ENCODE data around the gene KCNK15. TPM values are rescaled to one million over a fixed set of nuclear protein-coding genes. Genes with fewer than 3 reads are reported as not detected.

The KCNK15 gene
- polyA plus RNA-seq, 3 donors, result 0.03 TPM; not detected in 2

GRCh38 chr20:44756956-44757355, 11.3 kb downstream of the KCNK15 start:
- Mint-ChIP-seq H3K36me3 (no peaks in the 10 kb centered on the region), H3K27me3 (ENCODE audit: low read depth in 3 of 3) (peaks cover 0 to 9% (median 8%) of the 10 kb centered on the region in 3 donors), H3K9me3 (no peaks in the 10 kb centered on the region), H3K27ac (no peak overlapping the region), H3K4me1 (peaks cover 4% of the 10 kb centered on the region), H3K4me3 (no peak overlapping the region)
- Histone ChIP-seq H3K27me3 (ENCODE audit: control insufficient read depth in 2 of 2, insufficient read depth in 2 of 2, low read length in 2 of 2) (no peaks in the 10 kb centered on the region), H2AFZ (ENCODE audit: insufficient read depth, low read depth, low read length, poor library complexity, severe bottlenecking) (no peak overlapping the region), H3K27ac (ENCODE audit: low read depth in 1 of 2, low read length in 2 of 2) (no peak overlapping the region), H4K20me1 (ENCODE audit: insufficient read depth, low read length) (no peaks in the 10 kb centered on the region), H3K9me3 (replicated peaks in 1 of 2; ENCODE audit: control insufficient read depth in 1 of 2, insufficient read depth in 1 of 2, low read length in 2 of 2) (no peaks in the 10 kb centered on the region), H3K79me2 (ENCODE audit: insufficient read depth, low read length) (no peaks in the 10 kb centered on the region), H3K4me1 (ENCODE audit: control insufficient read depth in 1 of 2, insufficient read depth in 2 of 2, low read length in 2 of 2) (no peaks in the 10 kb centered on the region), H3K4me2 (replicated peaks; ENCODE audit: extremely low read depth, low read length, poor library complexity, severe bottlenecking) (no peak overlapping the region), H3K4me3 (replicated peaks in 1 of 3; ENCODE audit: low read depth in 2 of 3, low read length in 3 of 3) (no peak overlapping the region), H3K36me3 (replicated peaks in 1 of 2; ENCODE audit: control insufficient read depth in 1 of 2, insufficient read depth in 2 of 2, low read length in 2 of 2) (no peaks in the 10 kb centered on the region), H3K9ac (ENCODE audit: insufficient read depth, low read length, poor library complexity, severe bottlenecking) (no peak overlapping the region)
- no peak for TF ChIP-seq CTCF (IDR thresholded peaks at IDR 0.05)
- no peak for DNase-seq
- intact Hi-C loops (cut with micrococcal nuclease), result no loop called here
- 97% methylated on average over 4 of the region's 5 CpGs for WGBS (ENCODE audit: insufficient coverage)

GRCh38 chr20:44758247-44759101, 12.8 kb downstream of the KCNK15 start:
- Histone ChIP-seq H3K4me3 (replicated peaks in 1 of 3; ENCODE audit: low read depth in 2 of 3, low read length in 3 of 3) (no peak overlapping the region), H3K4me1 (ENCODE audit: control insufficient read depth in 1 of 2, insufficient read depth in 2 of 2, low read length in 2 of 2) (no peaks in the 10 kb centered on the region), H3K4me2 (replicated peaks; ENCODE audit: extremely low read depth, low read length, poor library complexity, severe bottlenecking) (no peak overlapping the region), H3K36me3 (replicated peaks in 1 of 2; ENCODE audit: control insufficient read depth in 1 of 2, insufficient read depth in 2 of 2, low read length in 2 of 2) (no peaks in the 10 kb centered on the region), H3K27ac (ENCODE audit: low read depth in 1 of 2, low read length in 2 of 2) (no peak overlapping the region), H4K20me1 (ENCODE audit: insufficient read depth, low read length) (no peaks in the 10 kb centered on the region), H3K9ac (ENCODE audit: insufficient read depth, low read length, poor library complexity, severe bottlenecking) (no peak overlapping the region), H3K79me2 (ENCODE audit: insufficient read depth, low read length) (no peaks in the 10 kb centered on the region), H2AFZ (ENCODE audit: insufficient read depth, low read depth, low read length, poor library complexity, severe bottlenecking) (no peak overlapping the region), H3K9me3 (replicated peaks in 1 of 2; ENCODE audit: control insufficient read depth in 1 of 2, insufficient read depth in 1 of 2, low read length in 2 of 2) (no peaks in the 10 kb centered on the region), H3K27me3 (ENCODE audit: control insufficient read depth in 2 of 2, insufficient read depth in 2 of 2, low read length in 2 of 2) (no peaks in the 10 kb centered on the region)
- intact Hi-C loops (cut with micrococcal nuclease), result no loop called here
- no peak for TF ChIP-seq CTCF (IDR thresholded peaks at IDR 0.05)
- Mint-ChIP-seq H3K27me3 (ENCODE audit: low read depth in 3 of 3) (peaks cover 0 to 9% (median 8%) of the 10 kb centered on the region in 3 donors), H3K36me3 (no peaks in the 10 kb centered on the region), H3K4me3 (peak overlapping the region in 1 of 2 donors; percentile 48), H3K27ac (no peak overlapping the region), H3K4me1 (peaks cover 4% of the 10 kb centered on the region), H3K9me3 (no peaks in the 10 kb centered on the region)
- WGBS (ENCODE audit: insufficient coverage), result 38% methylated on average over 3 of the region's 10 CpGs
- DNase-seq, result no peak
